HepG2 (cell line): ENCODE data around the gene NGB. TPM values are rescaled to one million over a fixed set of nuclear protein-coding genes. Genes with fewer than 3 reads are reported as not detected.

Source experiments
- BRD4 ChIP-seq: sonication (generic); formaldehyde crosslinking; IDR thresholded peaks from 2 replicates; pipeline ENCODE4 v1.4.0; 2020; ENCODE audit warnings: missing genetic modification reagents
- CREB1 ChIP-seq, 2 experiments: fragments of 450-650 bp in 1 of 2; IDR thresholded peaks; 2 replicates each; pipeline ENCODE4 v1.6.1; 2016 to 2017; ENCODE audit warnings: control low read depth in 1 of 2, mild to moderate bottlenecking in 1 of 2, missing compliant biosample characterization in 1 of 2, missing genetic modification characterization in 1 of 2
- GATAD2A ChIP-seq: IDR thresholded peaks from 2 replicates; pipeline ENCODE4 v1.6.1; 2016
- HOXA3 ChIP-seq: sonication (generic); formaldehyde crosslinking; IDR thresholded peaks from 2 replicates; pipeline ENCODE4 v1.5.0; 2020; ENCODE audit warnings: missing genetic modification reagents
- KLF11 ChIP-seq: IDR thresholded peaks from 2 replicates; pipeline ENCODE4 v1.6.1; 2016; ENCODE audit warnings: missing compliant biosample characterization
- NRL ChIP-seq: sonication (generic); formaldehyde crosslinking; IDR thresholded peaks from 2 replicates; pipeline ENCODE4 v1.5.0; 2020; ENCODE audit warnings: missing genetic modification reagents, mild to moderate bottlenecking, moderate library complexity, borderline replicate concordance
- TCF12 ChIP-seq, 2 experiments: fragments of 450-650 bp in 1 of 2; sonication (generic) in 1 of 2; formaldehyde crosslinking in 1 of 2; IDR thresholded peaks; 2 replicates each; pipeline versions ENCODE4 v1.6.1 to v1.8.0; 2017 to 2022; ENCODE audit warnings: antibody characterized with exemption in 1 of 2, mild to moderate bottlenecking in 1 of 2, missing genetic modification reagents in 1 of 2, moderate library complexity in 1 of 2
- ZNF225 ChIP-seq: sonication (generic); formaldehyde crosslinking; IDR thresholded peaks from 2 replicates; pipeline ENCODE4 v1.4.0; 2020; ENCODE audit warnings: mild to moderate bottlenecking, missing genetic modification reagents
- ZNF234 ChIP-seq: sonication (generic); formaldehyde crosslinking; conservative IDR thresholded peaks from 2 replicates; pipeline ENCODE4 v1.5.1; 2020; ENCODE audit warnings: mild to moderate bottlenecking, missing genetic modification reagents
- ZNF329 ChIP-seq: sonication (generic); formaldehyde crosslinking; IDR thresholded peaks from 2 replicates; pipeline ENCODE4 v1.9.0; 2021; ENCODE audit warnings: low read depth, mild to moderate bottlenecking, missing genetic modification reagents
- ZNF367 ChIP-seq: sonication (generic); formaldehyde crosslinking; IDR thresholded peaks from 2 replicates; pipeline ENCODE4 v1.4.0; 2020; ENCODE audit warnings: missing genetic modification reagents, borderline replicate concordance
- ZNF484 ChIP-seq: sonication (generic); formaldehyde crosslinking; IDR thresholded peaks from 2 replicates; pipeline ENCODE4 v1.5.1; 2020; ENCODE audit warnings: mild to moderate bottlenecking, low read depth, missing genetic modification reagents, borderline replicate concordance
- ZNF83 ChIP-seq: sonication (generic); formaldehyde crosslinking; IDR thresholded peaks from 2 replicates; pipeline ENCODE4 v1.4.0; 2020; ENCODE audit warnings: missing genetic modification reagents, mild to moderate bottlenecking, borderline replicate concordance
- polyA plus RNA-seq, 8 experiments: library from polyadenylated mRNA; depleted of rRNA in 3 of 8; stranded (reverse) in 7 of 8; unstranded in 1 of 8; fragments of >200 nt; fragmentation: Illumina TruSeq in 4 of 8; extraction: Trizol in 4 of 8; gene quantifications; 2 replicates each; pipeline versions ENCODE4 v1.2.1 to v1.2.3, GENCODE V29; 2011 to 2016; ENCODE audit warnings: low read depth in 4 of 8, missing spikeins in 1 of 8, mixed read lengths in 1 of 8; ENCODE audit not compliant: insufficient read depth in 1 of 8
- total RNA-seq, 5 experiments: library from RNA; depleted of rRNA; stranded (reverse); fragments of >200 nt; fragmentation: Illumina TruSeq; extraction: Trizol; gene quantifications; 2 replicates each; pipeline ENCODE4 v1.2.3, GENCODE V29; 2016; ENCODE audit warnings: low read depth in 1 of 5
- TF ChIP-seq, protein P1 (sequence below): sonication (generic); formaldehyde crosslinking; IDR thresholded peaks from 2 replicates; pipeline ENCODE4 v1.4.0; 2020; ENCODE audit warnings: missing genetic modification reagents
- TF ChIP-seq, protein P2 (sequence below): sonication (generic); formaldehyde crosslinking; IDR thresholded peaks from 2 replicates; pipeline ENCODE4 v1.4.0; 2020; ENCODE audit warnings: low read depth, mild to moderate bottlenecking, missing genetic modification reagents
- TF ChIP-seq, protein P3 (sequence below): sonication (generic); formaldehyde crosslinking; IDR thresholded peaks from 2 replicates; pipeline ENCODE4 v1.8.1; 2023; ENCODE audit warnings: mild to moderate bottlenecking, moderate library complexity, missing genetic modification reagents
- TF ChIP-seq, protein P4 (sequence below): IDR thresholded peaks from 2 replicates; pipeline ENCODE4 v1.6.1; 2016; ENCODE audit warnings: low read depth, control low read depth

Gene NGB
- total and polyA plus RNA-seq, 2 of the 13 experiments (the other 11 are each of a cell fraction or from before 2014, with no cell fraction given): 0.04 TPM; not detected in 1

DNA sequence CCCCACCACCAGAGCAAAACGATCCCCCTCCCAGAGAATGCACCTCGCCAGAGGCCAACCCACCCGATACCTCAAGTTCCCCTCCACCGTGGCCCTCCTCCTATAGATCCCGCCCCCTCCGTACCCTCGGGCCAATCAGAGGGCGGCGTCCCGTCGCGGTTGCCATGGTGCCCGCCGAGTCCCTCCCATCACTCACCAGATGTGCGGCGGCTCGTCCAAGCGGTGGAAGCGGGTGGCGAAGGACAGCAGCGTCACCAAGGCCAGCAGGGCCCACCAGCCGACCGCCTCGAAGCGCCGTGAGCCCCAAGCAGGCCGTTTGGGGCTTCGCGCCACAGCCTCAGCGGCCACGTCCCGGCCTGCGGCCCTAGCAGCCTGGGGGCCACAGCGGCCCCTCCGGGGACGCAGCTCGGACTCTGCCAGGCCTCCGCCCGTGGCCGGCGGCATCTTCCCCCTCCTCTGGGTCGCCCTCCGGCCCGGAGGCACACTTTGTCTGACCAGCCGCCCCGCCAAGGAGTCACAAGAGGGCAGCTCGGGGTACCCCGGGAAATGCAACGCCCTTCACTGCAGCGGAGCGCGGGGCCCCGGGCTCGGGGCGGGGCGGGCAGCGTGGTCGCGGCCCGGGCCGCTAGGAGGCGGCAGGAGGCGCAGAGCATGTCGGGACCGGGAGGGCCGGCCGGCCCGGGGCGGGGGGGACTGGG is 49.4 kb upstream of the NGB start, which contains the start of gene POMT2 (continued):
- TF ChIP-seq ZNF329 (CRISPR knock-in tag) (0 out of 2 replicates have a peak, but pooled peaks have one; percentile 58), ZNF83 (peak; percentile 81; the same call in 1 of the 2 replicates), GATAD2A (CRISPR knock-in tag) (0 out of 2 replicates have a peak, but pooled peaks have one; percentile 5), CREB1 (IDR thresholded peaks at IDR 0.05) (peak; percentile 51; the same call in 1 of the 2 replicates), CREB1 (CRISPR knock-in tag; IDR thresholded peaks at IDR 0.05) (no peak), HOXA3 (CRISPR knock-in tag) (peak; percentile 12; the same call in 1 of the 2 replicates), KLF11 (CRISPR knock-in tag) (no peak), ZNF234 (0 out of 2 replicates have a peak, but pooled peaks have one; percentile 54), ZNF367 (CRISPR knock-in tag) (0 out of 2 replicates have a peak, but pooled peaks have one; percentile 16), BRD4 (CRISPR knock-in tag) (no peak), NRL (CRISPR knock-in tag) (peak; percentile 65), ZNF225 (CRISPR knock-in tag) (peak; percentile 20; the same call in 1 of the 2 replicates), TCF12 (IDR thresholded peaks at IDR 0.05) (no peak), TCF12 (CRISPR knock-in tag; IDR thresholded peaks at IDR 0.05) (peak; percentile 45; the same call in 1 of the 2 replicates), ZNF484 (CRISPR knock-in tag) (no peak)
- TF ChIP-seq, protein P1, sequence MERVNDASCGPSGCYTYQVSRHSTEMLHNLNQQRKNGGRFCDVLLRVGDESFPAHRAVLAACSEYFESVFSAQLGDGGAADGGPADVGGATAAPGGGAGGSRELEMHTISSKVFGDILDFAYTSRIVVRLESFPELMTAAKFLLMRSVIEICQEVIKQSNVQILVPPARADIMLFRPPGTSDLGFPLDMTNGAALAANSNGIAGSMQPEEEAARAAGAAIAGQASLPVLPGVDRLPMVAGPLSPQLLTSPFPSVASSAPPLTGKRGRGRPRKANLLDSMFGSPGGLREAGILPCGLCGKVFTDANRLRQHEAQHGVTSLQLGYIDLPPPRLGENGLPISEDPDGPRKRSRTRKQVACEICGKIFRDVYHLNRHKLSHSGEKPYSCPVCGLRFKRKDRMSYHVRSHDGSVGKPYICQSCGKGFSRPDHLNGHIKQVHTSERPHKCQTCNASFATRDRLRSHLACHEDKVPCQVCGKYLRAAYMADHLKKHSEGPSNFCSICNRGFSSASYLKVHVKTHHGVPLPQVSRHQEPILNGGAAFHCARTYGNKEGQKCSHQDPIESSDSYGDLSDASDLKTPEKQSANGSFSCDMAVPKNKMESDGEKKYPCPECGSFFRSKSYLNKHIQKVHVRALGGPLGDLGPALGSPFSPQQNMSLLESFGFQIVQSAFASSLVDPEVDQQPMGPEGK (CRISPR knock-in tag): 0 out of 2 replicates have a peak, but pooled peaks have one; percentile 25
- TF ChIP-seq, protein P2, sequence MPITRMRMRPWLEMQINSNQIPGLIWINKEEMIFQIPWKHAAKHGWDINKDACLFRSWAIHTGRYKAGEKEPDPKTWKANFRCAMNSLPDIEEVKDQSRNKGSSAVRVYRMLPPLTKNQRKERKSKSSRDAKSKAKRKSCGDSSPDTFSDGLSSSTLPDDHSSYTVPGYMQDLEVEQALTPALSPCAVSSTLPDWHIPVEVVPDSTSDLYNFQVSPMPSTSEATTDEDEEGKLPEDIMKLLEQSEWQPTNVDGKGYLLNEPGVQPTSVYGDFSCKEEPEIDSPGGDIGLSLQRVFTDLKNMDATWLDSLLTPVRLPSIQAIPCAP (CRISPR knock-in tag): no peak
- TF ChIP-seq, protein P3, sequence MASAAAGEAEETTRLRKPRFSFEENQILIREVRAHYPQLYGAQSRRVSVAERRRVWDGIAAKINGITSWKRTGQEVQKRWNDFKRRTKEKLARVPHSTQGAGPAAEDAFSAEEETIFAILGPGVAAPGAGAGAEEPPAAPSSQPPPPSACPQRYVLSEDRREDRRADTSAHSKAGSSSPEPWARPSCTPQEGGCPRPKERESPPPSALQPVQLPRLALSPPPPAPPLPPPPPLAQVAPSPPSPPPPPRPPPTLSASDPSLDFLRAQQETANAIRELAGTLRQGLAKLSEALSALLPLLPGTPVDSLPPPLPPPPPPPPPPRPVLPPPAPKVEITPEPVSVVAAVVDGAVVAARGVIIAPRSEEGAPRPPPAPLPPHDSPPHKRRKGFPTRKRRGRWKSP (CRISPR knock-in tag): no peak
- TF ChIP-seq, protein P4, sequence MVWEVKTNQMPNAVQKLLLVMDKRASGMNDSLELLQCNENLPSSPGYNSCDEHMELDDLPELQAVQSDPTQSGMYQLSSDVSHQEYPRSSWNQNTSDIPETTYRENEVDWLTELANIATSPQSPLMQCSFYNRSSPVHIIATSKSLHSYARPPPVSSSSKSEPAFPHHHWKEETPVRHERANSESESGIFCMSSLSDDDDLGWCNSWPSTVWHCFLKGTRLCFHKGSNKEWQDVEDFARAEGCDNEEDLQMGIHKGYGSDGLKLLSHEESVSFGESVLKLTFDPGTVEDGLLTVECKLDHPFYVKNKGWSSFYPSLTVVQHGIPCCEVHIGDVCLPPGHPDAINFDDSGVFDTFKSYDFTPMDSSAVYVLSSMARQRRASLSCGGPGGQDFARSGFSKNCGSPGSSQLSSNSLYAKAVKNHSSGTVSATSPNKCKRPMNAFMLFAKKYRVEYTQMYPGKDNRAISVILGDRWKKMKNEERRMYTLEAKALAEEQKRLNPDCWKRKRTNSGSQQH: no peak
